Glomerular visceral epithelial cell (primary cell): ENCODE results near the gene HIVEP1.

ENCODE experiments used
- DNase-seq: peaks from one replicate; pipeline ENCODE4 v3.0.0-alpha.2; 2016; ENCODE audit errors: extremely low spot score

Gene HIVEP1

GRCh38 chr6:12012038-12012557, at the start of gene HIVEP1:
HIVEP1 (plus strand) TSS chr6:12012312; CDS start chr6:12015629, 3,317 bp downstream.
- peak; percentile 42 for DNase-seq

- DNase-seq = no peak
Measured at GRCh38 chr6:11963756-11964500, 48.2 kb upstream of the HIVEP1 start.

- no peak for DNase-seq
Measured at GRCh38 chr6:11964729-11965335, 47.3 kb upstream of the HIVEP1 start.

DNA sequence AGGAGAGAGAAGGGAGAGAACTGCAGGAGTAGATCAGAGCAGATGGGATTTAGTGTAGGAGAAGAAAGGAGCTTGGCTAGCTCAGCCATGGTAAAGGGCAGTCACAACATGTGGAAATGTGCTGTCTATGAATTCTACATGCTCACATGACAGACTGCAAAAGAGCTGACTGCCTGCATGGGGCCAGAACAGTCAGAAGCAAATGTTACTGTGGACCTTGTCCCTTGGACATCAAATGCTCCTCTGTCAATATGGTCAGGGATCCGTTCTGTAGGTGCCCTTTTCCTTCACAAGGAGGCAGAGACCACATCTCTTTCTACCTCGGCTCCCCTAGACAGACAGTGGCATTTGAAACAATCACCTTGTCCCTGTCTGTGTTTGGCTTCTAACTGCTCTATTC, 46.6 kb upstream of the HIVEP1 start:
- DNase-seq = no peak

- DNase-seq = no peak
Measured at GRCh38 chr6:11968241-11968806, 43.8 kb upstream of the HIVEP1 start.

DNA sequence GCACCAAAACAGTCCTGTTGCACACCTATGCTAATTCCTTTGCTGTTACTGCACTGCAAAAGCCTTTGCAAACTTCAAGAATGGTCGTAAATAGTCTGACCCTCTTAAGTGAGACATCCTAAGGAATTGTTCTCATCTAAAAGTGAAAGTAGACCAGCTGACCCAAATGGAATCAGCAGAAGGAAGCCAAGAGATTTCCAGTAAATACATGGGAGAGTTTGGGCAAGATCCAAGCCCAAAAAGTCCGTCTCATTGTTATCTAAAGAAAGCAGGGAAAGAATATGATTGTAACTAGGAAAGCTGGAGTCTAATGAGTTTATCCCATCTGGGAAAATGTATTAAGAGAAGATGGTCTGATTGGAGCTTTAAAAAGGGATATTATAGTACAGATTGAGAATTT, 43.0 kb upstream of the HIVEP1 start:
- peak; percentile 9 for DNase-seq

GRCh38 chr6:11970114-11970513, 42.0 kb upstream of the HIVEP1 start:
- DNase-seq = no peak

DNA sequence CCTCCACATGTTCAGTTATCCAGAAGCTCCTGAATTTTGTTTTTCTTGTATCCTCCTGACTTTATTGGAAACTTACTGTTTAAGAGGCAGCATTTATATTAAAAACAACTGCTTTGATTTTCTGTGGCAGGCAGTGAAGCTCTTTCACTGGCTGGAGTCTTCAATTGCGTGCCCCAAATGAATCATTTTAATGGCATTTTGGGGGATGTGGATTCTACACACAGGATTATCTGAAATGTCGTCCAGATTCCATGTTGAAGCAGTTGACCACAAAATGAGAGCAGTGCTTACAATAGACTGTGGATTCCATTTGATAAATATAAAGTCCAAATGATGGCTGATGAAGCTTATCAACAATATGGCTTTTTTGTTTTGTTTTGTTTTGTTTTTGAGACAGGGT, 41.0 kb upstream of the HIVEP1 start:
- peak; percentile 67 for DNase-seq

GRCh38 chr6:11972270-11972669, 39.8 kb upstream of the HIVEP1 start:
- no peak for DNase-seq

GRCh38 chr6:11972806-11973205, 39.3 kb upstream of the HIVEP1 start:
- DNase-seq = no peak

- no peak for DNase-seq
Measured at GRCh38 chr6:11973238-11973637, 38.9 kb upstream of the HIVEP1 start.

DNA sequence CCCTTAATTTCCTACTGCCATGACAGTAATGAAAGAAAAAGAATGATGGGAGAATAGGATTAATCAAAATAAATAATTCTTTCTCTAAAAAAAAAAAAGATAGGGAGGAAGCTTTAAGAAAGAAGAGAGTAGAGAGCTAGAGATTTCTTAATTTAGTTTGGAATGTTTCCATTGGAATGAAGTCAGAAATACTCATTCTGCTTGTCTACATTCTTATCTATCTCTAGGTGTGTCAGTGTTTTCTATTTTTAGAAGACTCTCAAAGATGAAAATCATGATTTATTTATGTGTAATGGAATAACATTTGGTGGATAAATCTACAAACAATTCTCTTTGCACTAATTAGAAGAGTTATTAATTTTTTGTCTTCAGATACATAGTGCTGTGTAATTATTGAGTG, 38.0 kb upstream of the HIVEP1 start:
- DNase-seq = no peak

DNA sequence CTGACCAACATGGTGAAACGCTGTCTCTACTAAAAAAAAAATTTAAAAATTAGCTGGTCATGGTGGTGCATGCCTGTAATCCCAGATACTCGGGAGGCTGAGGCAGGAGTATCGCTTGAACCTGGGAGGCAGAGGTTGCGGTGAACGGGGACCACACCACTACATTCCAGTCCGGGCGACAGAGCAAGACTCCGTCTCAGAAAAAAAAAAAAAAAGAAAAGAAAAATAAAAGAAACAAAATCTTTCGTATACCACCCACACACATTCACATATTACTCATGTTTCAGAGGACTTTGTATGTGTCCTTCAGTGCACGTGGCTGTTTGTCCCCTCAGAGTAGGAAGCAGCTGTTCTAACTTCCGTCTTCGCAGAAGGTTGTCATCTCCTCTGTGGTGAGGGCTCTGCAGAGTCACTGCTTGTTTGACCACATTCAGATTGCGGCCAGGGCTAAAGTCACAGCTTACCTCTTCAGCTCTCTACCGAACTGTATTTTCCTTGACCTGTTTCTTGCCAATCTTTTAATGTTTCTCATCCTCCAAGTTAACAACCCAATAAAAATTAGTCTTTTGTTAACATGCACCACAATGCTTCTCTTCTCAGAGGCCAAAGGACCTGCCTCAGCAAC, 36.6 kb upstream of the HIVEP1 start:
- DNase-seq = no peak

DNA sequence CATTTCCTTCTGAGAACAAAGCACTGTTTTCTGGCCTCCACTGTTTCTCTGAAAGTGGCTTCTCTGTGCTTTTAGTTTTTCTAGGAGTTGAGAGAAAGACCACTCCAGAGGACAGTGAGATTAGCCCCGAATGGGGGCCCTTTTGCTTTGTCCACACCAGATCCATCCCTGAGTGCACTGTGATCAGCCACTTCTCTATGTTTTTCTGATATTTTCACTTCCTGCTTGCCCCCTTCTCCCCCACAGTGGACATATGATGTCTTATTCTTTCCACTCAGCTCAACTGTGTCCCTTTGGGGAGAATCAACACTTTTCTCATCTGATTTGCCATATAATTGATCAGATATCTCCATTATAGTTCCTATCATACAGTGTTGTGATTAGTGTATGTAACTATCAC, 35.6 kb upstream of the HIVEP1 start:
- no peak for DNase-seq

- no peak for DNase-seq
Measured at GRCh38 chr6:11977193-11977592, 34.9 kb upstream of the HIVEP1 start.

- no peak for DNase-seq
Measured at GRCh38 chr6:11977738-11978137, 34.4 kb upstream of the HIVEP1 start.

- peak; percentile 9 for DNase-seq
Measured at GRCh38 chr6:11978169-11978987, 33.7 kb upstream of the HIVEP1 start.

- DNase-seq = no peak
Measured at GRCh38 chr6:11979866-11980265, 32.2 kb upstream of the HIVEP1 start.

DNA sequence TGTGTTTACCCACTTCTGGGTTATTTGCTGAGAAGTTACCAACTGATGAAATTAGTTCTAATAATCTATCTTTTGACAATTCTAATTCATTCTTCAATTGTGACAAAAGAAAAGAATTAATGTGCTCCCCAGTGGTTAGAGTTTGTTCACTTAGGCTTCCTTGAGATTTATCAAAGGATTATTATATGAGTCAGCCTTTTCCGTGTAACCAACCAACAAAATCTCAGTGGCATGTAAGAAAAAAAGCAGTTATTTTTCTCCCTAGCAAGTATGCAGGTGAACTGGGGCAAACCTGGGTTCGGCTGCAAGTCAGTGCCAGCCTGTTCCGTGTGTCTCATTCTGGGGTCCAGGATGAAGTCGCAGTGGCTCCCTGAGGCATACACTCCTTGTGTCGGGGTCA, 28.8 kb upstream of the HIVEP1 start:
- DNase-seq = no peak

DNA sequence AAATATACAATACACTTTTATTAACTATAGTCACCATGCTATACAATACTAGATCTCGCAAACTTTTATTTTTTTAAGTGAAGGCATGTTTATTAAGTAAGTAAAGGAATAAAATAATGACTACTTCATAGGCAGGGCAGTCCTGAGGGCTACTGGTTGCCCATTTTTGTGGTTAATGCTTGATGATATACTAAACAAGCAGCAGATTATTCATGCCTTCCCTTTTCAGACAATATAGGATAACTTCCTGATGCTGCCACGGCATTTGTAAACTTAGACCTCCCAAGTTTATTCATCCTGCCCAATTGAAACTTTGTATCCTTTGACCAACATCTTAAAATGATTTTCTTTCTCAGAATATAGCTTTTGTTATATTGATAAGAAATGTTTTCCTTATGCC, 24.7 kb upstream of the HIVEP1 start:
- DNase-seq = no peak

DNA sequence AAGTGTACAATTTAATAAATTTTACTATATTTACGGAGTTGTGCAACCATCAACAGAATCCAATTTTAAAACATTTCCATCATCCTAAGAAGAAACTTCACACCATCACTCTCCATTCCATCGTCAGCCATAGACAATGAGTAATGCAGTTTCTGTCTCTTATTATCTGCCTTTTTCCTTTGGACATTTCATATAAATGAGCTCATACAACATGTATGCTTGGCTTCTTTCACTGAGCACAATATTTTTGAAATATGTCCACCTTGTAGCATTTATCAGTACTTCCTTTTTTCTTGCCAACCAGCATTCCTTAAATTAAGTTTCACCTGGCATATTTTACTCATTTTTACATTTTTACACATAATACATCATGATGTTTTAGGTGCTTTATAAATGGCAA, 22.7 kb upstream of the HIVEP1 start:
- DNase-seq = no peak

- DNase-seq = no peak
Measured at GRCh38 chr6:11992086-11992485, 20.0 kb upstream of the HIVEP1 start.
